ENCODE data around the gene KSR1. TPM values are rescaled to one million over a fixed set of nuclear protein-coding genes. Genes with fewer than 3 reads are reported as not detected.

Gene KSR1
- total and polyA plus RNA-seq, 12 donors = 16.0 to 50.4 (median 38.5) TPM

GRCh38 chr17:27600471-27600870, 144.2 kb downstream of the KSR1 start:
- H3K36me3 ChIP-seq (replicated peaks in 1 of 2) = peaks cover 0 to 20% of the 10 kb centered on the region in 2 donors
- H3K9me3 ChIP-seq (replicated peaks in 1 of 3) = no peaks in the 10 kb centered on the region
- WGBS, 4 donors = 88 to 96% (median 91%) methylated on average over 7 to 8 of the region's 8 CpGs
- TF ChIP-seq CTCF (IDR thresholded peaks at IDR 0.05) = no peak
- no peak for TF ChIP-seq POLR2A (IDR thresholded peaks at IDR 0.05)
- no peak overlapping the region for H3K4me3 ChIP-seq
- peaks cover 0 to 11% of the 10 kb centered on the region in 2 donors for H3K4me1 ChIP-seq (replicated peaks in 1 of 2)
- no peaks in the 10 kb centered on the region for H3K27me3 ChIP-seq
- no peak overlapping the region for H3K27ac ChIP-seq
- DNase-seq = no peak
- intact Hi-C loops (cut with DNase I) = loop anchor here (5.0 to 10.0 kb wide), 3 partner anchors 243 to 366 kb away; no protein-coding TSS in a partner anchor

GRCh38 chr17:27601069-27601974, 145.1 kb downstream of the KSR1 start:
- H3K27me3 ChIP-seq = no peaks in the 10 kb centered on the region
- no peak overlapping the region for H3K4me3 ChIP-seq
- peak overlapping the region in 2 of 5 donors; percentile 6 to 13 for H3K27ac ChIP-seq
- H3K9me3 ChIP-seq (replicated peaks in 1 of 3) = no peaks in the 10 kb centered on the region
- H3K4me1 ChIP-seq (replicated peaks in 1 of 2) = peaks cover 0 to 11% of the 10 kb centered on the region in 2 donors
- intact Hi-C loops (cut with DNase I) = loop anchor here (5.0 to 10.0 kb wide), 3 partner anchors 244 to 367 kb away; no protein-coding TSS in a partner anchor
- peaks cover 0 to 28% of the 10 kb centered on the region in 2 donors for H3K36me3 ChIP-seq (replicated peaks in 1 of 2)
- TF ChIP-seq CTCF (IDR thresholded peaks at IDR 0.05) (peak; percentile 91 to 94 (median 93)), POLR2A (IDR thresholded peaks at IDR 0.05) (no peak)
- DNase-seq = peak; percentile 71 to 93 (median 84)
- 59 to 67% (median 63%) methylated on average over 10 to 11 of the region's 11 CpGs for WGBS, 4 donors

- intact Hi-C loops (cut with DNase I) = loop anchor here (2.0 to 10.0 kb wide), 4 partner anchors 49 to 367 kb away; no protein-coding TSS in a partner anchor
- Histone ChIP-seq H3K4me1 (replicated peaks in 1 of 2) (peaks cover 0 to 6% of the 10 kb centered on the region in 2 donors), H3K27ac (no peak overlapping the region), H3K36me3 (replicated peaks in 1 of 2) (peaks cover 0 to 34% of the 10 kb centered on the region in 2 donors), H3K27me3 (no peaks in the 10 kb centered on the region), H3K4me3 (no peak overlapping the region), H3K9me3 (replicated peaks in 1 of 3) (no peaks in the 10 kb centered on the region)
- 80 to 89% (median 82%) methylated on average over 1 to 2 of the region's 2 CpGs for WGBS, 4 donors
- no peak for TF ChIP-seq CTCF (IDR thresholded peaks at IDR 0.05)
- no peak for TF ChIP-seq POLR2A (IDR thresholded peaks at IDR 0.05)
- DNase-seq = no peak
Measured at GRCh38 chr17:27601975-27602302, 145.7 kb downstream of the KSR1 start.

GRCh38 chr17:27602721-27603420, 146.6 kb downstream of the KSR1 start:
- DNase-seq = peak; percentile 73 to 90 (median 78)
- intact Hi-C loops (cut with DNase I) = loop anchor here (2.0 to 10.0 kb wide), 4 partner anchors 48 to 368 kb away; no protein-coding TSS in a partner anchor
- Histone ChIP-seq H3K9me3 (replicated peaks in 1 of 3) (no peaks in the 10 kb centered on the region), H3K27me3 (no peaks in the 10 kb centered on the region), H3K4me1 (replicated peaks in 1 of 2) (peaks cover 0 to 6% of the 10 kb centered on the region in 2 donors), H3K4me3 (no peak overlapping the region), H3K36me3 (replicated peaks in 1 of 2) (peaks cover 0 to 35% of the 10 kb centered on the region in 2 donors), H3K27ac (no peak overlapping the region)
- 45 to 66% (median 48%) methylated on average over 11 to 15 of the region's 15 CpGs for WGBS, 4 donors
- TF ChIP-seq CTCF (IDR thresholded peaks at IDR 0.05) (peak; percentile 81 to 96 (median 91)), POLR2A (IDR thresholded peaks at IDR 0.05) (no peak)
